Sigmoid colon (tissue), 7 donors: ENCODE data around the gene KCNIP4. TPM values are rescaled to one million over a fixed set of nuclear protein-coding genes. Genes with fewer than 3 reads are reported as not detected.

ENCODE experiments used
- DNase-seq: peaks from one replicate; pipeline ENCODE4 v3.0.0-alpha.2; 2019
- H3K27ac ChIP-seq, 4 donors: fragments of 200-600 bp; sonication (generic); one replicate each; pipeline ENCODE4 v1.5.1; 2016 to 2019; ENCODE audit warnings: mild to moderate bottlenecking in 1 of 4
- H3K27me3 ChIP-seq, 3 donors: fragments of 200-600 bp; sonication (generic); one replicate each; pipeline ENCODE4 v1.5.1; 2019; ENCODE audit warnings: mild to moderate bottlenecking in 1 of 3
- H3K36me3 ChIP-seq, 4 donors: fragments of 200-600 bp; sonication (generic); one replicate each; pipeline ENCODE4 v1.5.1; 2016 to 2019
- H3K4me1 ChIP-seq, 4 donors: fragments of 200-600 bp; sonication (generic); one replicate each; pipeline ENCODE4 v1.5.1; 2017 to 2019
- H3K4me3 ChIP-seq, 4 donors: fragments of 200-600 bp; sonication (generic); one replicate each; pipeline ENCODE4 v1.5.1; 2017 to 2019; ENCODE audit warnings: mild to moderate bottlenecking in 2 of 4, moderate library complexity in 1 of 4
- H3K9me3 ChIP-seq, 4 donors: fragments of 200-600 bp in 3 of 4; sonication (generic) in 3 of 4; one replicate each; pipeline versions ENCODE4 v1.5.1 to v1.6.1; 2013 to 2019
- CTCF ChIP-seq, 4 experiments: fragments of 450-650 bp in 3 of 4; fragments of 200-600 bp in 1 of 4; IDR thresholded peaks; one replicate each; pipeline ENCODE4 v1.5.1; 2016 to 2019; ENCODE audit warnings: antibody characterized with exemption in 4 of 4, mild to moderate bottlenecking in 3 of 4, moderate library complexity in 2 of 4
- EP300 ChIP-seq, 4 donors: sonication (generic); formaldehyde crosslinking; IDR thresholded peaks; one replicate each; pipeline ENCODE4 v1.6.1; 2017; ENCODE audit warnings: antibody characterized with exemption in 4 of 4
- POLR2A ChIP-seq, 2 donors: fragments of 450-650 bp; IDR thresholded peaks; one replicate each; pipeline ENCODE4 v1.6.1; 2016; ENCODE audit warnings: antibody characterized with exemption in 2 of 2, mild to moderate bottlenecking in 2 of 2, moderate library complexity in 2 of 2
- POLR2AphosphoS5 ChIP-seq, 4 donors: sonication (generic); formaldehyde crosslinking; IDR thresholded peaks; one replicate each; pipeline ENCODE4 v1.6.1; 2017; ENCODE audit warnings: antibody characterized with exemption in 4 of 4
- WGBS, 2 donors: extraction: QIAGEN DNeasy Blood & Tissue Kit; methylation state at CpG; one replicate each; pipeline ENCODE4 v1.1.7; 2013; 5-methylcytosine and 5-hydroxymethylcytosine counted together
- intact Hi-C: fragments of 100-400 bp; cut with DNase I; formaldehyde crosslinking; loops from one replicate; pipeline ENCODE4 v1.15.1; 2023
- polyA plus RNA-seq, 3 donors: library from polyadenylated mRNA; stranded (reverse); fragments of 200-250 nt; gene quantifications; one replicate each; pipeline ENCODE4 v1.2.3, GENCODE V29; 2013
- total RNA-seq, 4 donors: library from RNA; depleted of rRNA; stranded (reverse); fragments of >200 nt; gene quantifications; one replicate each; pipeline ENCODE4 v1.1.0, GENCODE V29; 2016
- donor health status: healthy with polysubstance abuse.
- donor health status: Bipolar disorder and iron deficiency.
- donor health status: healthy.

KCNIP4 gene
- total and polyA plus RNA-seq, 7 donors, result 0.60 to 28.5 (median 14.0) TPM; not detected in 1

- peaks cover 0 to 18% (median 6%) of the 10 kb centered on the region in 4 donors for H3K4me1 ChIP-seq
- 43 to 48% methylated on average over 4 of the region's 4 CpGs for WGBS, 2 donors
- no peak overlapping the region for H3K27ac ChIP-seq
- H3K27me3 ChIP-seq, result no peaks in the 10 kb centered on the region
- H3K9me3 ChIP-seq, result no peaks in the 10 kb centered on the region
- no peak for TF ChIP-seq CTCF (IDR thresholded peaks at IDR 0.05)
- TF ChIP-seq POLR2A (IDR thresholded peaks at IDR 0.05), result no peak
- no peak for TF ChIP-seq POLR2AphosphoS5 (IDR thresholded peaks at IDR 0.05)
- no peak for TF ChIP-seq EP300 (IDR thresholded peaks at IDR 0.05)
- intact Hi-C loops, result no loop called here
- no peak overlapping the region for H3K4me3 ChIP-seq
- H3K36me3 ChIP-seq, result no peaks in the 10 kb centered on the region
- DNase-seq, result no peak
These were observed 5.1 kb upstream of the KCNIP4 start for GRCh38 chr4:21953653-21954052.

DNA sequence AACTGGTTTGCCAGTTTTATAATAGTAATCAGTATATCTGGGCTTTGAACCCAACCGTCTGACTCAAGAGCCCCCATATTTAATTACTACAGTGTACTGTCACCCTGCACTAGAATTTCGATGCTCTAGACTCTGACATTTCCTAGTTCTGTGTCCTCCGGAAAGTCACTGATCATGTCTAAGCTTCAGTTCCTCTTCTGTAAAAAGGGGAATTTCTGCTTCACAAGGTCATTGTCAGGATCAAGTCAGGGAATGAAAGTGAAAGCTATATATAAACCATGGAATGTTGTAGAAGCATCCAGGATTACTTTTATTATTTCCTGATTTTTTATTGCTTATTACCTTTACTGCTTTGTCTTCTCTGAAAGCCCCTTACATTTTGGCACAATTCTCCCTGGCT, 4.0 kb upstream of the KCNIP4 start:
- H3K36me3 ChIP-seq, result no peaks in the 10 kb centered on the region
- intact Hi-C loops, result no loop called here
- H3K4me3 ChIP-seq, result no peak overlapping the region
- H3K9me3 ChIP-seq, result no peaks in the 10 kb centered on the region
- peaks cover 0 to 25% (median 9%) of the 10 kb centered on the region in 4 donors for H3K4me1 ChIP-seq
- TF ChIP-seq POLR2A (IDR thresholded peaks at IDR 0.05) (no peak), POLR2AphosphoS5 (IDR thresholded peaks at IDR 0.05) (no peak), EP300 (IDR thresholded peaks at IDR 0.05) (no peak), CTCF (IDR thresholded peaks at IDR 0.05) (no peak)
- H3K27ac ChIP-seq, result no peak overlapping the region
- DNase-seq, result no peak
- H3K27me3 ChIP-seq, result peaks cover 0 to 9% (median 0%) of the 10 kb centered on the region in 3 donors
- 16 to 31% methylated on average over 3 of the region's 3 CpGs for WGBS, 2 donors

DNA sequence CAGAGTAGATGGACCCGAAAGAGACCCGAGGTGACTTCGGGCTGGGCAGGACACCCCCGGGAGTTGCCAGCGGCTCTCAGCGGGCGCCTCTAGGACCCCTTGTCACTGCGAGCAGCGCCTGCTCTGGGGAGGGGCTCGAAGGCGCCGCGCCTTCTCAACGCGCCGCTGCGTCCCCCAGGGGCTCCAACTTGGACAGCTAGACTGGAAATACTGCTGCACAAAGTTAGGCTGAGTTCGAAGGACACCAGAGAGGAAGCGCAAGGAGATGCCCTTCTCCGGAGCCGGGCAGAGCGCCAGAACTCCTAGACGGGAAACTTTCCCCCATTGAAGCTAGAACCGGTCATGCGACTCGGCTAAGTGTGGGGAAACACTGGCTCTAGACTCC, 493 bp upstream of the KCNIP4 start:
- H3K27ac ChIP-seq, result peak overlapping the region in 1 of 4 donors; percentile 56
- DNase-seq, result no peak
- peaks cover 0 to 14% (median 5%) of the 10 kb centered on the region in 4 donors for H3K4me1 ChIP-seq
- WGBS, 2 donors, result 6 to 7% methylated on average over 26 of the region's 26 CpGs
- no peak for TF ChIP-seq POLR2AphosphoS5 (IDR thresholded peaks at IDR 0.05)
- no peak for TF ChIP-seq CTCF (IDR thresholded peaks at IDR 0.05)
- TF ChIP-seq POLR2A (IDR thresholded peaks at IDR 0.05), result no peak
- no peak for TF ChIP-seq EP300 (IDR thresholded peaks at IDR 0.05)
- no peaks in the 10 kb centered on the region for H3K36me3 ChIP-seq
- peaks cover 0 to 18% (median 0%) of the 10 kb centered on the region in 3 donors for H3K27me3 ChIP-seq
- peak overlapping the region; percentile 57 to 69 (median 60) for H3K4me3 ChIP-seq
- intact Hi-C loops, result loop anchor here (5.0 to 10.0 kb wide), 2 partner anchors 157 to 436 kb away; no protein-coding TSS in a partner anchor
- H3K9me3 ChIP-seq, result no peaks in the 10 kb centered on the region

DNA sequence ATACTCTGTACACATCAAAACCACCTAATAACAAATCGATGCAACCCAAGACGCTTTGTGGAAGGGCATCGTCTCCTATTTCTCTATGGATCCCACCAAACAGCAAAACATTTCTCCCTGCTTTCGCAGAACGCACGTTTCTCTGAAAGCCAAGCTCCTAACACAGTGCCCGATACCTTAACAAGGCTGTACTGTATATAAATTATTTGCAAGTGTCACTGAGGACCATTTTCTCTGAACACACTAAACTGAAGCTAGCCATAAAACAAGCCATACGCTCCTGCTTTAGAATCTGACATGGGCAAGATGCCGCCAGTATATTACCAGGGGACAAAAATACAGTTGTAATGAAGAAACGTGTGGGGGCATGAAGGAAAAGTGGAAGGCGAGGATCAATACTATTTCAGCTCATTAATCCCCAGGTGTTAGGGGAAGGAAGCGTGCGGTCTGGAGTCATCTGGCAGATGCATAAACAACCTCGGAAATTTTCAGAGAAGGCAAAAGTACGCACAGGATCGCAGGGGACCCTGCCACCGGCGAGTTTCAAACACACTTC, 703 bp downstream of the KCNIP4 start:
- peak overlapping the region; percentile 35 to 69 (median 60) for H3K4me3 ChIP-seq
- no peak overlapping the region for H3K27ac ChIP-seq
- TF ChIP-seq POLR2AphosphoS5 (IDR thresholded peaks at IDR 0.05), result no peak
- TF ChIP-seq CTCF (IDR thresholded peaks at IDR 0.05), result no peak
- no peak for TF ChIP-seq EP300 (IDR thresholded peaks at IDR 0.05)
- TF ChIP-seq POLR2A (IDR thresholded peaks at IDR 0.05), result no peak
- H3K9me3 ChIP-seq, result no peaks in the 10 kb centered on the region
- no peaks in the 10 kb centered on the region for H3K36me3 ChIP-seq
- 28 to 33% methylated on average over 18 of the region's 18 CpGs for WGBS, 2 donors
- no peak for DNase-seq
- peaks cover 0 to 18% (median 0%) of the 10 kb centered on the region in 3 donors for H3K27me3 ChIP-seq
- intact Hi-C loops, result loop anchor here (5.0 to 10.0 kb wide), 2 partner anchors 156 to 437 kb away; no protein-coding TSS in a partner anchor
- H3K4me1 ChIP-seq, result peaks cover 0 to 13% (median 5%) of the 10 kb centered on the region in 4 donors
